IPS-NIHi7 (cell line): ENCODE results near the gene GRIA2.
"Not testable (repeated sequence)": the region's sequence is repeated elsewhere in the genome, so short reads cannot be mapped to it uniquely, and the experiment has no call there.

Experiments used
- DNase-seq: peaks from one replicate; pipeline ENCODE4 v3.0.0; 2012; ENCODE audit warnings: mixed read lengths; ENCODE audit errors: extremely low spot score

The GRIA2 gene

DNA sequence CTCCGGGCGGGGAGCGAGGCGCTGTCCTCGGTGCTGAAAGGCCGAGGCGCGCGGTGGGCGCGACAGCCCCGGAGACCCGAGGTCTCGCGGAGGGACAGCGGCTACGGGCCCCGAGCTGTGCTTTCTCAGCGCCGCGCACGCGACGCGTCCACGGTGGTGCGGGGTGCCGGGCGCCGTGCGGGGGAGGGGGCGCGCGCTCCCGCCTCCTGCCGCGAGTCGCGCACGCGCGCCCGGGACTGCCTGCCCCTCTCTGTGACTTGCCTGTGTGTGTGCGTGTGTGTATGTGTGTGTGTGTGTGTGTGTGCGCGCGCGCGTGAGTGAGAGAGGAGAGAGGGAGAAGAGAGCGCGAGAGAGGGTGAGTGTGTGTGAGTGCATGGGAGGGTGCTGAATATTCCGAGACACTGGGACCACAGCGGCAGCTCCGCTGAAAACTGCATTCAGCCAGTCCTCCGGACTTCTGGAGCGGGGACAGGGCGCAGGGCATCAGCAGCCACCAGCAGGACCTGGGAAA is at the start of gene GRIA2:
Gene GRIA2, plus strand, starts transcription at position 358 of the 511 bp plus-strand sequence. CDS start 315 bp downstream, outside the sequence.
- peak; percentile 83 for DNase-seq

- no peak for DNase-seq
Observed at GRCh38 chr4:157172011-157172410, 48.5 kb upstream of the GRIA2 start.

GRCh38 chr4:157180268-157180667 is 40.3 kb upstream of the GRIA2 start:
- DNase-seq, result not testable (repeated sequence)

GRCh38 chr4:157184300-157184699 is 36.2 kb upstream of the GRIA2 start:
- DNase-seq, result no peak

DNA sequence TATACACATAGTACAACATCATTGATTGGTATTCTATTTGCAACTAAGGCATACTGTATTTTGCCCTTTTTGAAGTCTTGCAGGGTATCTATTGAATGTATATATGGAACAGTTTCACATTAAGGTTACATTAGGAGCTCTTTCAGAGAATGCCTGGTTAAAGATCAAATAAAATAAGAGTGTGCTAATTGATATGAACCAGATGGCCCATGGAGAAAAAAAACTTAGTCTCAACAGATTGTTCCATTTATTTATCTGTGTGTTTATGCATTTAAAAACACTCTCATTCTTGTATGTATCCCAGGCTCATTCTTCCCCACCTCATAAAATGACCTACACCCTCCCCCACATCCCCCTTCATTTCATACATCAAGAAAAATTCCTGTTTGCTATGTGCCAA is 35.2 kb upstream of the GRIA2 start:
- DNase-seq, result no peak

DNA sequence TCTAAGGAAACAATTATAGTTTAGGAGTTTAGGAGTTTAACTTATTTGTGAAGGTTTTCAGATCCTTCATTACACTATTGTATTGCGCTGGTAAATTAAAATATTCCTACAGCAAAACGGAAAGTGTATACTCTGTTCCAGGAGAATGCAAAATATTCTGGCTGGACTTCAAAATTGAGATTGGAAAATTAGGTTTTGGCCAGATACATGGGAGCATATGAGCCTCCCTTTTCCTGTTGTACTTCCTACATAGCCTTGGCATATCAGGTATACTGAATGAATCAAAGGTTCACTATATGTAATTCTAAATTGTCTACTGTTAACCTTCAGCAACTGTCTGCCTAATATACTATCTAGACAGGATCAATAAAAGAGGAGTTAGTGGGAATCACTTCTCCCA is 25.2 kb upstream of the GRIA2 start:
- no peak for DNase-seq

- DNase-seq, result peak; percentile 47
Observed at GRCh38 chr4:157196046-157196445, 24.5 kb upstream of the GRIA2 start.

DNA sequence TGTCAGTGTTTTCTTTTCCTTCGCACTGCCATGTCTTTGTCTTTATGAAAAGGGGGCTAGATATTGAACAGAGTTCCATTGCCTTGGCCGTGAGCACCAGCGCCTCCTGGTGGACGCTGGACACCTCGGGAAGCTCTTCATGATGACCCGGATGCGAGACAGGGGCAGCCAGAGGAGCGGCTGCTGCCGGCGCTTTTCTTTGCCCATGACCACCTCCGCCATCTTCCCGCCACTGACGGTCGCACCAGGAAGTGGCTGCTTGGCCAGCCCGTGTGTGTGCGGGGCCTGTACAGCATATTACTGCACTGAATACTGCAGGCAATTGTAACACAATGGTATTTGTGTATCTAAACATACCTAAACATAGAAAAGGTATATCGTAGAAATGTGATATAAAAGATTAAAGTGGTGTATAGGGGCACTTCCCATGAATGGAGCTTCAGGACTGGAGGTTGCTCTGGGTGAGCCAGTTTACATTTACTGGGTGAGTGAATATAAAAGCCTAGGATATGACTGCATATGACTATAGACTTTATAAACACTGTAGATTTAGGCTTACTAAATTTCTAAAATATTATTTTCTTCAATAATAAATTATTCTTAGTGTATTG is 15.8 kb upstream of the GRIA2 start:
- DNase-seq, result peak; percentile 76

DNA sequence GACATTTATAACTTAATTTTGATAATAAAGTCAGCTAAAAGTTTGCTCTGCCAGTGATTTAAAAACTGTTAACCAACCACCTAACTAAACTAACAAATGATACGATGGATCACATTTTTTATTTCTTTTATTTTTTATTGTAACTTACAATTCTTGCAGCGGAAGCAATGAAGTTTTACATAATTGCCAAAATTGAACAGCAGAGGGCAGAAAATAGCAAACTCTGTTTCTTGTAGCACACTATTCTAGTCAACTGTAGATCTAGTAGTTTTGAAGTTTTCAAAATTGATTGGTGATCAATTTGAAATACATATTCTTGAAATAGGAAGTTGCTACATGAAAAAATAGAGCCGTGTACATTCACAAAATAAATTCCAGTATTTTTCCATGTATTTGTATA is 2.8 kb upstream of the GRIA2 start:
- DNase-seq, result no peak

DNA sequence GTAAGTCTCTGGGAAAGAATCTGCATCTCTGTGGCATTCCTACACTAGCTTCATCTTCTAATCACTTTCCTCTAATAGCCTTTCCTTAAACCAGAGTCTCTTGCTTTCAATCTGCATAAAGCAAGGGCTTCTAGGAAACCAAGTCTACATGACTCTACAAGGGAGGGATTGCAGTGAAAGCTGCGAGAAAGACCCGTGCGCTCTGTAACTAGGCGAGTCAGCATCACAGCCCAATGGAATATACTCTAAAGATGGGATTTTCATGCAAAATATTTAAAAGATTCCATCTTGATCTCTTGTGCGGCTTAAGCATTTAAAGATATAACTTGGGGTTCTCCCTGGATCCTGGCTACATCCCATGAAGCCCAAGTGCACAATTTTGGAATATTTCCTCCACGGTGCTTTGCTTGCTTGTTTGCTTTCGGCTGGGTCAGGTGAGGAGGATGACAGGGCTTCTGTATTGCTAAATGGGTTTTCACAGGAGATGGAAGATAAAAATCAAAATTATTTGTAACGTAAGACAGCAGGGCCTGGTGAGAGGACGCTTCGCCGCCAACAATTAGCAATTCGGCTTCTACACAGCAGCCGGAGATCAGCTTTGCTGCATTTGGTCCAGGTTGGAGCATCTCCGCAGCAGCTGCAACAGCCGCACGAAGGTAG is 687 bp upstream of the GRIA2 start:
- DNase-seq, result no peak

DNA sequence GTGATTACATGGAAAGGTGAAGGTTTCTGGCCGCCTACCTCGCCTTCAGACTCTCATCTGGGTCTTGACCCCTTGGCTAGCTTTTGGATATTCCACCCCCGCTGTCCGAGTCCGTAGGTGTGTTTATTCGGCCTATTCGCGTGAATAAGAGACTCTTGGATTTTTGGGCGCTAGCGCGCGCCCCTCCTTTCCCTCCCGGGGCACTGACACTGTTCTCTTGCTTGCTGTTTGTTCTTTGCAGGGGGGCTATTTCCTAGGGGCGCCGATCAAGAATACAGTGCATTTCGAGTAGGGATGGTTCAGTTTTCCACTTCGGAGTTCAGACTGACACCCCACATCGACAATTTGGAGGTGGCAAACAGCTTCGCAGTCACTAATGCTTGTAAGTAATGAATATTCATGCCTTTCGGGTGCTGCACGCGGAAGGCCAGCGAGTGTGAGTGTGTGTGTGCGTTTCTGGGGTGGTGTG is 932 bp downstream of the GRIA2 start:
- no peak for DNase-seq

DNA sequence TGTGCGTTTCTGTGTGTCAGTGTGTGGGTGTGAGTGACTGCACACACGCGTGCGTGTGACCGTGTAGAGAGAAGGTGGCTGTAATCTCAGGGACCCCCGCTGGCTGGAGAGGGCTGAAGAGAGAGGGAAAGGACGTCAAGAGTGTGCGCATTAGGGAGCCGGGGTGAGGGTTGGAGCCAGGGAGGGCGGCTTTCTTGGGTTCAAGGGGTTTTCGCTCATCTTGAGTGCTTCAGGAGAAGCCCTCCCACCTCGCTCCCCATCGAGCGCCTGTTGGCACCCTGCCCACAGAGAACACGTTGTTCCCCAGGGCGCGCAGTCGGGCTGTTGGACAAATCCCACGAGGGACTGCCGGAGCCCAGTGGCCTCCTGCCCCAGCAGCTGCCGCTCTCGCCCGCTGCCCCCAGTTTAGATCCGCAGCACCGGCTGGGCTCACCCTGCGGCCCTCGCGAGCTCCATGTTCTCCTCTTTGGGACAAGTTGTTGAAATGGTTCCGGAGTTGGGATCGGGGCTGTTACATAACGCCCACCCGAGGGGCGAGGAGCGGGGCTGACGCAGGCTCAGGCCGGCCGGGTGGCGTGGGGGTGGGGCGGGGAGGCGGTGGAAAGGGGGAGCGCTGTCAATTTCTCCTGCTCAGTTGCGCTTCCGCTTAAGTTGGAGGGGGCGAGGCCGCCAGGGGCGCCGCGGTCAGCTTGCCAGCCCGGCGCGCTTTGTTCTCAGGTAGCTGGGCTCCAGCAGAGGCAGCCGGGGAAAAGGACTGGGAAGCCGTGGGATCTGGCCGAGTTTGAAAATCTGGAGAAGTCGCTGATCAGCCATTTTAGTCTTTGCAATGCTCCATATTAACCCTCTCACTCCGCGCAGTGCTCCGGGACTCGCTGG is 1.6 kb downstream of the GRIA2 start:
- DNase-seq, result peak; percentile 58

GRCh38 chr4:157222771-157223160 is 2.2 kb downstream of the GRIA2 start:
- DNase-seq, result no peak

DNA sequence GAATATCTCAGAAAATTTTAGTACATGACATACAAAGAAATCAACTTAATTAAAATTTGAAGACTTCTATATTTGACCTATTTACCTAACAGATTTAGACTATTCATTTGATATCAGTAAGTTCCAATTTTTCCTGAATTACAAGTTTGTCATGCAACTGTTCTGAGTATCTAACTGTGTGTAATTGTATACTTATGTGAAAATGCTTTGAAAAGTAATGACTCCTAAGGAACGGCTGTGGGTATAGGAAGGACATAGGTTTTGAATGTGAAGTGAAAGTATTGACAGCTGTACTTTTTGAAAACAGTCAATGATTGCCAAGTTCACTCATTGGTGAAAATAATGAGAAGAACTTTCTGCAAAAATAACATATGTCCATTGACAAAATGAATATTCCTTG is 2.9 kb downstream of the GRIA2 start:
- no peak for DNase-seq

GRCh38 chr4:157225096-157225495 is 4.6 kb downstream of the GRIA2 start:
- DNase-seq, result no peak

GRCh38 chr4:157226035-157226434 is 5.5 kb downstream of the GRIA2 start:
- no peak for DNase-seq

DNA sequence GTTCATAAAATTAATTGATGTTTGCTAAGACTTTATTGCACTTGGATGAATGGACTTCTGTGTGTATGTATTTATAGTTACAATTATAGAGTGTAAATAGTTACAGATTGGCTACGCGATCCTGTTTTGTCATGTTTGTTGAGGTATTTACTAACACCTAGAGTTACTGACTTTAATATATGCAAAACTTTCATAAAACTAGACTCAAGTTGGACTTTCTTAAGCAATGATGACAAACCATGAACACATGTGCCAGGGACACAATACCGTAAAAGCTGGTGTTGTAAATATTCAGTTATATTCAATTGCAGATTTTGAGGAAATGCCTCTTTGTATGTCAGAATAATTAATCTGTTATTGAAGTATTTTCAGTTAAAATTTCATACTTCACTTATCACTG is 6.1 kb downstream of the GRIA2 start:
- no peak for DNase-seq

DNA sequence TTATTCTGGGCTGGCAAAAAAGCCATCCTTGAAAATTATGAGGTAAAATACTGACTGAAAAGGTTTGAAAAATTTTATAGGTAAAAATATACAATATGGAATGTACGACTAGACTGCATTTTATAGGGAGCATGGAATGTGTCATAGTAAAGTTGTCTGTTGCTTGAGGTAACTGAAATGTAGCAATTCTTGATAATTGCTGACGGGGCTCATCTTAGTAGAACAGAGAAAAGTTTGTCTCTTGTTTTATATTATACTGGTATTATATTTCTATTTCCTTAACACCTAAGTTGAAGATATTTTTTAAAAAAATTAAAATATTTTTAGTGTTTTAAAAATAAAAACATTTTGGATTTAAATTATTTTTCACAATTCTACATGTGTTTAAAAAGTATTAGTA is 11.0 kb downstream of the GRIA2 start:
- DNase-seq, result no peak

GRCh38 chr4:157242871-157243270 is 22.3 kb downstream of the GRIA2 start:
- no peak for DNase-seq

DNA sequence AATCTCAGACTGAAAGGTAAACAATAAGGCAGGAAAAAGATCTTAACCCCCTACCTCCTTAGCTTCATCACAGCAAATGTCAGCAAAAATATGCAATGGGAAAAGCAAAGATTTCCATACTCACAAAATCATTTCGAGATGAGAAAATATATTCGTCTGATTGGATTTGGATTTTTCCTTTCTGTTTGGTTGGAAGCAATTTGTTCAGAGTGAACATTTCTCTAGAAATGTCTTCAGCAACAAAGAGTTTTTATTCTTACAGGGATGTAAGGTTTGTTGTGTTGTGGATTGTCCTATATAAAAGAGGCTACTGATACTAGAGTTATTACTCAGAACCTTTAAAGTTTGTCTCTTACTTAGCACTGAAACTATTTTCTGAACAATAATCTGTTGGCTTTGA is 23.8 kb downstream of the GRIA2 start:
- DNase-seq, result no peak

DNA sequence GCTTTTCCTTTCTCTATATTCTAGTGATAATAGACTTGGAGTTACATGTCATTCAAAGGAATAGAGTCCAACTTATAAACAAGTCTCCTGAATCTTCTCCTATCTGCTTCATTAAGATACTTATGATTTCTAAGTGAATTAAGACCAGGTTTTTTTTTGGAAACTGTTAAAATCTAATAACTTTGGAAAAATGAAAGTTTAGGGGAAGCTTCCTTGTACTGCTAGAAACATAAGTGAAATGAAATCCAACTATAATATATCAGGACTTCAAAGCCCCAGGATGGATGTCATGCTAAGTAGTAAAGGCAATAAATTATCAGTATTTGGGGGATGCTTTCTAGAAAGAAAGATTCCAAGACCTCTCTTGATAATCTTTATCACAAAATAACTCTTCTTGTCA is 24.8 kb downstream of the GRIA2 start:
- no peak for DNase-seq

DNA sequence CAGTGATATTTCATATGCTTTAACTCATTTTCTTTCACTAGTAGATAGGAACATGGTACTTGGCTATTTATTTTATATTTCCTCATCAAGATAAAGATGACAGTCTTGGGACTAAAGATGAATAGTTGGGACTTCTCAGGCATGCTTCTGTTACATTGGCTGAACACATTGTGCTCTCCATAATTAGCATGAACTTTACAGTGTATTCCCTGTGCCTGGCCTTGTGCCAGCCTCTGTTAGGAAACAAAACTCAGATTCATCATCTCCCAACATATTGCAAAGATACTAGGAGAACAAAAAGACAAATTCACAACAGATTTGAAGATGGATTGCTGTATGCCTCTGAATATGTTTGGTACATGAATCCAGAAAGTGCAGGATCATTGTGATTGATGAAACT is 26.4 kb downstream of the GRIA2 start:
- no peak for DNase-seq
